ENCODE measurements around the gene ERF. TPM values are rescaled to one million over a fixed set of nuclear protein-coding genes. Genes with fewer than 3 reads are reported as not detected.

Gene ERF
- polyA plus RNA-seq, 1 of the 3 experiments (the other 2 are of a cell fraction), result 89.6 TPM

- no peak for TF ChIP-seq REST (IDR thresholded peaks at IDR 0.05; ENCODE audit: low read depth, low read length)
- TF ChIP-seq RXRA (IDR thresholded peaks at IDR 0.05; ENCODE audit: borderline replicate concordance, low read depth), result no peak
- TF ChIP-seq TAF1 (IDR thresholded peaks at IDR 0.05; ENCODE audit: borderline replicate concordance, low read depth, low read length), result no peak
- no peak for TF ChIP-seq EZH2phosphoT487 (IDR thresholded peaks at IDR 0.05; ENCODE audit: borderline replicate concordance, low read depth)
- no peak for TF ChIP-seq YY1 (IDR thresholded peaks at IDR 0.05; ENCODE audit: low read depth)
- no peak for TF ChIP-seq USF1 (IDR thresholded peaks at IDR 0.05; ENCODE audit: borderline replicate concordance, low read depth)
Observed at GRCh38 chr19:42251572-42252358, 3.2 kb downstream of the ERF start (continued).

GRCh38 chr19:42250666-42251531 is 4.0 kb downstream of the ERF start:
- peaks cover 26 to 39% of the 10 kb centered on the region in 2 experiments for H3K4me1 ChIP-seq (ENCODE audit: control insufficient read depth in 1 of 2, insufficient read depth in 2 of 2, low read depth in 1 of 2, low read length in 1 of 2)
- peak overlapping the region; percentile 57; the same call in 1 of the 2 replicates for H3K9ac ChIP-seq
- H3K79me2 ChIP-seq (ENCODE audit: insufficient read depth), result peaks cover 78% of the 10 kb centered on the region
- H4K20me1 ChIP-seq (ENCODE audit: insufficient read depth), result peaks cover 65% of the 10 kb centered on the region
- H3K36me3 ChIP-seq (replicated peaks in 1 of 2; ENCODE audit: control insufficient read depth in 1 of 2, insufficient read depth in 2 of 2, low read length in 1 of 2), result peaks cover 10 to 23% of the 10 kb centered on the region in 2 experiments
- no peaks in the 10 kb centered on the region for H3K27me3 ChIP-seq (ENCODE audit: insufficient read depth)
- H3K9me3 ChIP-seq, result no peaks in the 10 kb centered on the region
- peak overlapping the region; percentile 78 to 83 for H3K27ac ChIP-seq (ENCODE audit: low read depth in 2 of 2, low read length in 1 of 2)
- 16% methylated on average over 19 of the region's 19 CpGs for WGBS (ENCODE audit: low lambda C conversion rate)
- no peak overlapping the region for H2AFZ ChIP-seq (ENCODE audit: low read depth)
- ChIA-PET POLR2A (interaction anchor here (1.2 kb wide), 1 partner anchor 8 kb away, joined by 5 read pairs; no protein-coding TSS in a partner anchor), CTCF (interaction anchor here (1.0 to 14.8 kb wide), 5 partner anchors 29 to 51 kb away, joined by 3 to 205 read pairs (median 4); partner anchors contain the start of genes PAFAH1B3 and PRR19)
- H3K4me3 ChIP-seq (ENCODE audit: low read depth in 2 of 2, low read length in 1 of 2), result peak overlapping the region; percentile 17 to 76
- peak overlapping the region; percentile 98 for H3K4me2 ChIP-seq
- H3F3A ChIP-seq (replicated peaks; ENCODE audit: insufficient read depth), result peaks cover 39% of the 10 kb centered on the region
- peak; percentile 48 for DNase-seq
- no peaks in the 10 kb centered on the region for H3K9me2 ChIP-seq
- TF ChIP-seq TAF1 (IDR thresholded peaks at IDR 0.05; ENCODE audit: borderline replicate concordance, low read depth, low read length), result no peak
- no peak for TF ChIP-seq NRF1 (IDR thresholded peaks at IDR 0.05; ENCODE audit: low read depth, low read length)
- TF ChIP-seq RAD21 (IDR thresholded peaks at IDR 0.05; ENCODE audit: low read length), result no peak
- no peak for TF ChIP-seq YY1 (IDR thresholded peaks at IDR 0.05; ENCODE audit: low read depth)
- TF ChIP-seq CTCF (IDR thresholded peaks at IDR 0.05), result no peak
- TF ChIP-seq TCF12 (IDR thresholded peaks at IDR 0.05), result peak; percentile 21; the same call in 1 of the 2 replicates
- TF ChIP-seq NFIC (IDR thresholded peaks at IDR 0.05; ENCODE audit: borderline replicate concordance), result peak; percentile 91
- no peak for TF ChIP-seq RFX5 (IDR thresholded peaks at IDR 0.05; ENCODE audit: low read length)
- no peak for TF ChIP-seq SMC3 (IDR thresholded peaks at IDR 0.05; ENCODE audit: low read depth, low read length)
- no peak for TF ChIP-seq PBX3 (IDR thresholded peaks at IDR 0.05)
- no peak for TF ChIP-seq USF2 (IDR thresholded peaks at IDR 0.05; ENCODE audit: borderline replicate concordance, low read depth, low read length)
- no peak for TF ChIP-seq RCOR1 (IDR thresholded peaks at IDR 0.05; ENCODE audit: low read length)
- no peak for TF ChIP-seq GABPA (IDR thresholded peaks at IDR 0.05; ENCODE audit: low read depth)
- no peak for TF ChIP-seq IRF3 (IDR thresholded peaks at IDR 0.05; ENCODE audit: low read depth, low read length)

All from SK-N-SH (cell line).